ENCODE results near the gene ACR.

The ACR gene

GRCh38 chr22:50717709-50718351 is 20.2 kb upstream of the ACR start:
- no peak for DNase-seq (ENCODE audit: low spot score)

DNA sequence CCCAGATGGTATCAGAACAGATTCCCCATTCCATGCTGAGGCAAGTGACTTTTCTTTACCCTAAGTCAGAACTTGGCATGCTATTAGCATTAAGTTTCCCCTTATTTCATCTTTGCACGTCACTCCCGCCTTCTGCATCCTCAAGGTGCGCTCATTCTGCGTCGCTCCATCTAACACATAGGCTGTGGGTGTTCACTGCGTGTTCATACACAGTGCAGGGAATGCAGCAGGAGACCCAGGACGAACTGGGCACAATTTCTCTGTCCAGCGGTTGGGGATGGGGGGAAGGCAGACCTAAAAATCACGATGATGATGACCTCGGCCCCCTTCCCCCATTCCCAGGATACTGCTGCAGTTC is 19.7 kb upstream of the ACR start:
- no peak for DNase-seq (ENCODE audit: low spot score)

- no peak for DNase-seq (ENCODE audit: low spot score)
Measured at GRCh38 chr22:50719814-50720300, 18.1 kb upstream of the ACR start.

DNA sequence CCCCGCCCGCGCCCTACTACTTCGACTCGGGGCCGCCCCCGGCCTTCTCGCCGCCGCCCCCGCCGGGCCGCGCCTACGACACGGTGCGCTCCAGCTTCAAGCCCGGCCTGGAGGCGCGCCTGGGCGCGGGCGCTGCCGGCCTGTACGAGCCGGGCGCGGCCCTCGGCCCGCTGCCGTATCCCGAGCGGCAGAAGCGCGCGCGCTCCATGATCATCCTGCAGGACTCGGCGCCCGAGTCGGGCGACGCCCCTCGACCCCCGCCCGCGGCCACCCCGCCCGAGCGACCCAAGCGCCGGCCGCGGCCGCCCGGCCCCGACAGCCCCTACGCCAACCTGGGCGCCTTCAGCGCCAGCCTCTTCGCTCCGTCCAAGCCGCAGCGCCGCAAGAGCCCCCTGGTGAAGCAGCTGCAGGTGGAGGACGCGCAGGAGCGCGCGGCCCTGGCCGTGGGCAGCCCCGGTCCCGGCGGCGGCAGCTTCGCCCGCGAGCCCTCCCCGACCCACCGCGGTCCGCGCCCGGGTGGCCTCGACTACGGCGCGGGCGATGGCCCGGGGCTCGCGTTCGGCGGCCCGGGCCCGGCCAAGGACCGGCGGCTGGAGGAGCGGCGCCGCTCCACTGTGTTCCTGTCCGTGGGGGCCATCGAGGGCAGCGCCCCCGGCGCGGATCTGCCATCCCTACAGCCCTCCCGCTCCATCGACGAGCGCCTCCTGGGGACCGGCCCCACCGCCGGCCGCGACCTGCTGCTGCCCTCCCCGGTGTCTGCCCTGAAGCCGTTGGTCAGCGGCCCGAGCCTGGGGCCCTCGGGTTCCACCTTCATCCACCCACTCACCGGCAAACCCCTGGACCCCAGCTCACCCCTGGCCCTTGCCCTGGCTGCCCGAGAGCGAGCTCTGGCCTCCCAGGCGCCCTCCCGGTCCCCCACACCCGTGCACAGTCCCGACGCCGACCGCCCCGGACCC is 17.4 kb upstream of the ACR start:
- DNase-seq (ENCODE audit: low spot score), result no peak

GRCh38 chr22:50721257-50721844 is 16.7 kb upstream of the ACR start:
- DNase-seq (ENCODE audit: low spot score), result no peak

DNA sequence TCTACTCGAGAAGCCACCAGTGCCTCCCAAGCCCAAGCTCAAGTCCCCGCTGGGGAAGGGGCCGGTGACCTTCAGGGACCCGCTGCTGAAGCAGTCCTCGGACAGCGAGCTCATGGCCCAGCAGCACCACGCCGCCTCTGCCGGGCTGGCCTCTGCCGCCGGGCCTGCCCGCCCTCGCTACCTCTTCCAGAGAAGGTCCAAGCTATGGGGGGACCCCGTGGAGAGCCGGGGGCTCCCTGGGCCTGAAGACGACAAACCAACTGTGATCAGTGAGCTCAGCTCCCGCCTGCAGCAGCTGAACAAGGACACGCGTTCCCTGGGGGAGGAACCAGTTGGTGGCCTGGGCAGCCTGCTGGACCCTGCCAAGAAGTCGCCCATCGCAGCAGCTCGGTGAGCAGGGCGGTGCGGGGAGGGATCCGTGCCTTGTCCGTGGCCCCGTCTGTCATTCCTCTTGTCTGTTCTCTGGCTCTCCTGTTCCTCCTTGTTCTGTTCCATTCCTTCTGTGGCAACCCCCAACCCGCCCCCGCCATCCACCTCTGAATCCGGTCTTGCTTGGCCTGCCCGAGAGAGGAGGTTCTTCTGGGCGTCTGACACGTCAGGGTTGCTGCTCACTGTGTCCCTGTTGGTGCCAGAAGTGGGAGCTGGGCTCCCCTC is 15.8 kb upstream of the ACR start:
- DNase-seq (ENCODE audit: low spot score), result no peak

DNA sequence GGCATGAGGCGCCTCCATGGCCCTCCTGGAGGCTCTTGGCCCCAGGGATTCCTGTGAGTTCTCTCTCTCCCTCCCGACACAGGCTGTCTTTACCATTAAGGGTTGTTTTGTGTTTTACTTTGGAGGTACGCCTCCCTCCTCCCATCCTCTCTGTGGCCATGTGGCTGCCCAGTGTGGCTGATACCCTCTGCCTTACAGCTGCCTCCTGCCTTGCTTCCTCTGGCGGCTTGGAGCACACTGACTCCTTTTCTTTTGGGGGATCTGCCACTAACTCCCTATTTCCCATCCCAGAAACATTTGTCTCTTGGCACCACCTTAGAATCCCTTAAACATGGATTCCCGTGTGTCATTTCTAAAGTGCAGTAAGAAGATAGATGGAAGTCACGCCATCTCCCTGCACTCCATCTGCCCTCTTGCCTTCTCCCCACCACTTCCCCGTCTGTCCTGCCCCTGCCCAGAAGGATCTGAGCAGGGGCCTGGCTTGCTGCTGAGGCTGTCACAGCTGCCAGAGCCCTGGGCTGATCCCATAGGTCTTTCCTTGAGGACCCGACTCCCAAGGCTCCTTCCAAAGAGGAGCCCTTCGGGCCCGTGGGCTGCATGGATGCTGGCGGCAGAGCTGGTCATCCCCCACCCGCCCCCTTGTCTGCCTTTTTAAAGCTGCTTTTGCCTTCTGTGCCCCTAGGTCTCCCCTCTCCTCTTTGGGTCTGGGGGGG is 15.1 kb upstream of the ACR start:
- no peak for DNase-seq (ENCODE audit: low spot score)

DNA sequence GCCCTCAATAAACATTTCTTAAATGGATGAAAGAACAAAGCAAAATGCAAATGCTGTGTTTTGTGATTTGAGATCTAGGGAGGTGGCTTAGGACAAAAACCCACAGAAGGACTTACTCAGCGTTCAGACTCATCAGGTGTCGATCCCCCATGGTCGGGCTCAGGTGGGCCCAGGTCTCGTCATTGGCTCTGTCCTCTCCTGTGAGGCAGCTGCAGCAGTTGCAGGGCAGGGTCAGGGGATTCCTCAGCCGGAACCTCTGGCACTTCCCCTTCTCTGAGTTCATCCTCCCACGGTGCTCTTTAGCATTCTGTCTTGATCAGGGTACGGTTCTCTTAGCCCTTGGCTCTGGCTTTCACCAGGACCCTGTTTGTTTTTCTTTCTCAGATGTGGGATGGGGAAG is 14.0 kb upstream of the ACR start:
- no peak for DNase-seq (ENCODE audit: low spot score)

GRCh38 chr22:50724616-50725015 is 13.4 kb upstream of the ACR start:
- DNase-seq (ENCODE audit: low spot score), result no peak

- no peak for DNase-seq (ENCODE audit: low spot score)
Measured at GRCh38 chr22:50725597-50725996, 12.4 kb upstream of the ACR start.

DNA sequence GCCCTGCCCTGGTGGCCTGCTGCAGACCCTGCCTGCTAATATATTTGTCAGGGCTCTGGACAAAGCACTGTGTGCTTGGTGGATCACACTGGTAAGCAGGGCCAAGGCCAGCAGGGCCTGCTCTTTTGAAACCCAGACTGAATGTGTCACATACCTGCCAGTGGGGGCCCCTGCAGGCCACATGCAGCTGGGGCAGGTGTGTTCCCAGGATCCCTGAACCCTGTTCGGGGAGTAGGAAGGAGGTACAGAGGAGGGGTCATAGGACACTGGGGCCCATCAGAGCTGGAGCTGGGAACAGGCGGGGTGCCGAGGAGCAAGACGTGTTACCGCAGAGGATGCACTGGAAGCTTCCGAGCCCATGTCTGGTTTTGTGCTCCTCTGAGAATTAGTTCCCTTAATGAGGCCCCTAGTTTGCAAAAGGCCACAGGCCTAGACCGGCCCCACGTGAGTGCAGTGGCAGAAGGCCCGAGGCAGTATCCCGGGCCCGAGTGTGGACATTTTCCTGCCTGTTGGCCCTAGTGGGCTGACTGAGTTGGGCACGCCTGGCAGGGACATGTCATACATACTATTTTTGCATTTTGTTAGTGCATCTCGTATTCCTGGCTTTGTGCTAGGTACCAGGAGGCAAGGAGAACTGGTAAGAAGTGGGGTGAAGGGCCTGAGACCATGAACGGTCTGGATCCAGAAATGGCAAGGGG is 11.2 kb upstream of the ACR start:
- no peak for DNase-seq (ENCODE audit: low spot score)

GRCh38 chr22:50727678-50728522 is 10.1 kb upstream of the ACR start:
- DNase-seq (ENCODE audit: low spot score), result no peak

DNA sequence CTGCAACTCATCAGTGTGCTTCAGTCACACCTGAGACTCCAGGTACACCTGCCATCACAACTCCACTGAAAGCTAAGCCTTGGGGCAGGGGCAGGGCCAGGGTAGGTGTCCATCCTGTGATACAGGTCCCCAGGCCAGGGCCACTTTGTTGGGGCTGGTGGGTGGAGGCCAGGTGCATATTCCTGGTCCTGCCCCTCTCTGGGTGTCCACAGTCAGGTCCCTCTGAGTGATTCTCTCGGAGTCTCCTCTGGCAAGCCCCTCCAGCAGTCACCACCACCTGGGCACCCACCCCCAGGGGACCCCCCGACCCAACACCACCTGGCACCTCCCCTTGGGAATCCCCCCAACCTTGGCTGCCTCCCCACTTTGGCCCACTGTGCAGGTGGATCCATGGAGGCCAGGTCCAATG is 9.5 kb upstream of the ACR start:
- DNase-seq (ENCODE audit: low spot score), result no peak

GRCh38 chr22:50729391-50730012 is 8.5 kb upstream of the ACR start:
- DNase-seq (ENCODE audit: low spot score), result no peak

DNA sequence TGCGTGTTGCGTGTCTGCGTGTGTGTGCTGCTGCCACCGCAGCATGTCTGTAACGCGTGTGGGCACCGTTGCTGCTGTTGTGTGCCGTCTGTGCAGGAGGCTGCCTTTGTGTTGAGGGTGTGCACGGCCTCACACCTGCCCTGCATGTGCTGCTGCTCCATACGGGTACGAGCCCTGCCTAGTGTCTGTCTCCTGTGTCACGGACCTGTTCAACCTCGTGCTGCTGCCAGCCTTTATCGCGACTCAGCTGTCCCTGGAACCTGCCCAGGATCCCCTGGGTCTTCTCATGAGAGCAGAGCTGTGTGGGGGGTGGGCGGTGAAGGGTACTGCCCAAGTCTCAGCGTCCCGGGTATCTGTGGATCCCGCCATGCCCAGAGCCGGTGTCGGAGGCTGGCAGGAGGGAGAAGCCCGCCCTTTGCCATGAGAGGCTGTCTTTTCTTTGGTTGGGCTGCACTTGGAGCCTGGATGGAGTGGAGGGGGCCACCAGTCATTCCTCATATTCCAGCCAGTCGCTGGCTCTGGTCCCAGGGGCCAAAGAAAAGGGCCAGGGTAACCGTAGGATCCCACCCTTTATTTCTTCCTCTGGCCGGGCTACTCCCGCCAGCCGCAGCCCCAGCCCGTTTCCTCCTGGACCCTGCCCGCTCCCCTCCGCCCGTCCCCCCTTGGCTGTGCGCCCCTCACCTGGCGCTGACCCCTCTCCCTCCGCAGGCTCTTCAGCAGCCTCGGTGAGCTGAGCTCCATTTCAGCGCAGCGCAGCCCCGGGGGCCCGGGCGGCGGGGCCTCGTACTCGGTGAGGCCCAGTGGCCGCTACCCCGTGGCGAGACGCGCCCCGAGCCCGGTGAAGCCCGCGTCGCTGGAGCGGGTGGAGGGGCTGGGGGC is 7.8 kb upstream of the ACR start:
- DNase-seq (ENCODE audit: low spot score), result no peak

DNA sequence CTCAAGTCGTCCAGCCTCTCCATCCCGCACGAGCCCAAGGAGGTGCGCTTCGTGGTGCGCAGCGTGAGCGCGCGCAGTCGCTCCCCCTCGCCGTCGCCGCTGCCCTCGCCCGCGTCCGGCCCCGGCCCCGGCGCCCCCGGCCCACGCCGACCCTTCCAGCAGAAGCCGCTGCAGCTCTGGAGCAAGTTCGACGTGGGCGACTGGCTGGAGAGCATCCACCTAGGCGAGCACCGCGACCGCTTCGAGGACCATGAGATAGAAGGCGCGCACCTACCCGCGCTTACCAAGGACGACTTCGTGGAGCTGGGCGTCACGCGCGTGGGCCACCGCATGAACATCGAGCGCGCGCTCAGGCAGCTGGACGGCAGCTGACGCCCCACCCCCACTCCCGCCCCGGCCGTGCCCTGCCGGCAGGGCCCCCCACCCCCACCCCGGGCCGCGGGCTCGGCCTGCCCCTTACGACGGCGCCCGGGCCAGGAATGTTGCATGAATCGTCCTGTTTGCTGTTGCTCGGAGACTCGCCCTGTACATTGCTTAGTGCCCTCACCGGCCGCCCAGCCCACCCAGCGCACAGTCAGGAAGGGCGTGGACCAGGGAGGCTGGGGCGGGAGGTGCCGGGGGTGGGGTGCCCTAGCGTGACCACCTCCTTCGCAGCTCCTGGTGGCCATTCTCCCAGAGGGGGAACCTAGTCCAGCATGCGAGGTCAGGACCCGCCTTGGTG is 6.9 kb upstream of the ACR start:
- DNase-seq (ENCODE audit: low spot score), result no peak

- DNase-seq (ENCODE audit: low spot score), result no peak
Measured at GRCh38 chr22:50731811-50732624, 6.0 kb upstream of the ACR start.
